Measurements from ENCODE around the gene TRAPPC3.

TRAPPC3 gene

DNA sequence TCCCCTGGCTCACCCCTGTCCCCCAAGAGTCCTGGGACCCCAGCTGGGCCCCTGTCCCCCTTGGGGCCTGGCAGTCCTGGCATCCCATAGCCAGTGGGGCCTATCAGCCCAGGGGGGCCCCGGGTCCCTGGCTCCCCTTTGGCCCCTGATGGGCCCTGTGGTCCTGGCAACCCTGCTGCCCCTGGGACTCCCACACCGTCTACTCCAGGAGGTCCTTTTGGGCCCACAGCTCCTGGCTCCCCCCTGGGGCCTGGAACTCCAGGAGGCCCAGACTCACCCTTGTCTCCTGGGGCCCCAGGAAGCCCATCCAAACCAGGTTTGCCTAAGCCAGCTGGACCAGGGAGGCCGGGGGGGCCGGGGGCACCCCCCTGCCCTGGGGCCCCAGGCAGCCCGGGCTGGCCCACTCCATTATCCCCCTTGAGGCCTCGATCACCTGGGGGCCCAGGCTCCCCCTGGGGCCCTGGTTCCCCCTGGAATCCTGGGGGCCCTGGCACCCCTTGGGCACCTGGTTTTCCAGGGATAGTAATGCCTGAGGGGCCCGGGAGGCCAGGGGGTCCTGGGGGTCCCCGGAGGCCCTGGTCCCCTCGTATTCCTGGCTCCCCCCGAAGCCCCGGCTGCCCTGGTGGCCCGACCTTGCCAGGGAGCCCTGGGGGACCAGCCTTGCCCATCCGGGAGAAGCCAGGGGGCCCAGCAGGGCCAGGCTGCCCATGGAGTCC, 50.5 kb downstream of the TRAPPC3 start:
- Mint-ChIP-seq H3K27ac (no peak overlapping the region), H3K4me3 (no peak overlapping the region), H3K36me3 (ENCODE audit: low read depth) (peaks cover 2% of the 10 kb centered on the region), H3K27me3 (ENCODE audit: low read depth) (no peaks in the 10 kb centered on the region), H3K4me1 (ENCODE audit: low read depth) (no peaks in the 10 kb centered on the region), H3K9me3 (no peaks in the 10 kb centered on the region)
- no peak for DNase-seq (ENCODE audit: low spot score)

- no peaks in the 10 kb centered on the region for H3K4me1 Mint-ChIP-seq (ENCODE audit: low read depth)
- H3K36me3 Mint-ChIP-seq (ENCODE audit: low read depth), result peaks cover 9% of the 10 kb centered on the region
- H3K27ac Mint-ChIP-seq, result no peak overlapping the region
- DNase-seq (ENCODE audit: low spot score), result no peak
- no peaks in the 10 kb centered on the region for H3K9me3 Mint-ChIP-seq
- no peaks in the 10 kb centered on the region for H3K27me3 Mint-ChIP-seq (ENCODE audit: low read depth)
- H3K4me3 Mint-ChIP-seq, result no peak overlapping the region
These were observed 51.3 kb downstream of the TRAPPC3 start for GRCh38 chr1:36097693-36098585.

GRCh38 chr1:36096500-36097432, 52.5 kb downstream of the TRAPPC3 start:
- H3K9me3 Mint-ChIP-seq, result no peaks in the 10 kb centered on the region
- H3K4me1 Mint-ChIP-seq (ENCODE audit: low read depth), result no peaks in the 10 kb centered on the region
- peaks cover 19% of the 10 kb centered on the region for H3K36me3 Mint-ChIP-seq (ENCODE audit: low read depth)
- DNase-seq (ENCODE audit: low spot score), result no peak
- H3K27ac Mint-ChIP-seq, result no peak overlapping the region
- H3K27me3 Mint-ChIP-seq (ENCODE audit: low read depth), result no peaks in the 10 kb centered on the region
- H3K4me3 Mint-ChIP-seq, result no peak overlapping the region

DNA sequence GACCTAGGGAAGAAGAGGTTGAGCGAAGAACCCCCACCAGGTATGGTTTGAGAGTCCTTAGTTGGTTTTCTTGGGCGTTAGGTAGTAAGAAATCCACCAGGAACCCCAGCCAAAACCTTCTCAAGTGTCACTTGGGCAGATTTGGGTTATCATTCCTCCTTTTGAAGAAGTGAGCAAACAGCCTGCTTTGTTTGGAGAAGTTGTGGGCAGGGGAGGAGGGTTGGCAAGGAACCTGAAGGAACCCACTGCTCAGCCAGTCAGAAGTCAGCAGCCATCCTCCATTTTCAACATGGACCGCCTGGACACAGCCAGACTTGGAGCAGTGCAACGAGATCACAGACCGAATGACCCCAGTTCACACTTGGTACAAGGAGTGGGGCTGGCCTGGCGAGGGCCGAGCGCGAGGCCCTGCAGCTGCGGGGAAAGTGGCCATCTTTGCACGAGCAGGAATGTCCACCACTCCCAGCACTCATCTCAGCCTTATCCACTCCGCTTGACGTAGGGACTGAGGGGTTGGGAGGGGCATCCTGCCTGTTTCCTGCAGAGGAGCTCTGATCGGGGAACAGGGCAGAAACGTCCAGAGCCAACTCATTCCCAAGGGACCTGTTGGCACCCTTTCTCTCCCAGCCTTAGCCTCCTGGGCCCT, 53.4 kb downstream of the TRAPPC3 start:
- H3K4me1 Mint-ChIP-seq (ENCODE audit: low read depth), result peaks cover 2% of the 10 kb centered on the region
- H3K27ac Mint-ChIP-seq, result no peak overlapping the region
- no peak for DNase-seq (ENCODE audit: low spot score)

DNA sequence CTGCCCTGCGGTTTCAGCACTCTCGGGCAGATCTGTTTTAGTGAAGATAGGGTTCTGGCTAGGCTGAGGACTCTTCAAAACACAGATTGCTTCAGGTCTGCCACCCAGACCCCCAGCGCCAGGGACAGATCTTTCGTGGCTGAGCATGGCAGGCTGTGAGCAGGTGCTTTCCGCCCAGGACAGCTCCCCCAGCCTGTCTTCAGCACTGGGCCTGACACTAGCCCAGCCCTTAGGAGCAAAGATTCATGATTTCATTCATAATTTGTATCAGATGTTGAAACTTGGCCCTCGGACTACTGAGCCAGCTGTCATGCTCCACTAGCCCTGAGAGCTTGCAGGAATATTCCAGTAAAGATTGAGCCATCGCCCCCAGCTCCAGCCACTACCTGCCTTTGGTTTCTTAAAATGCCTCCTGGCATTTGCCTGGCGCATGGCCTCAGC, 54.6 kb downstream of the TRAPPC3 start:
- Mint-ChIP-seq H3K27me3 (ENCODE audit: low read depth) (no peaks in the 10 kb centered on the region), H3K9me3 (no peaks in the 10 kb centered on the region), H3K4me1 (ENCODE audit: low read depth) (peaks cover 8% of the 10 kb centered on the region), H3K27ac (no peak overlapping the region), H3K36me3 (ENCODE audit: low read depth) (peaks cover 26% of the 10 kb centered on the region), H3K4me3 (no peak overlapping the region)
- DNase-seq (ENCODE audit: low spot score), result no peak

More for the DNA sequence above, 53.4 kb downstream of the TRAPPC3 start:
- no peak overlapping the region for H3K4me3 Mint-ChIP-seq
- no peaks in the 10 kb centered on the region for H3K9me3 Mint-ChIP-seq
- H3K27me3 Mint-ChIP-seq (ENCODE audit: low read depth), result no peaks in the 10 kb centered on the region
- peaks cover 24% of the 10 kb centered on the region for H3K36me3 Mint-ChIP-seq (ENCODE audit: low read depth)

- H3K4me1 Mint-ChIP-seq (ENCODE audit: low read depth), result peaks cover 12% of the 10 kb centered on the region
- no peak for DNase-seq (ENCODE audit: low spot score)
- no peak overlapping the region for H3K4me3 Mint-ChIP-seq
- peaks cover 29% of the 10 kb centered on the region for H3K36me3 Mint-ChIP-seq (ENCODE audit: low read depth)
- no peaks in the 10 kb centered on the region for H3K27me3 Mint-ChIP-seq (ENCODE audit: low read depth)
- H3K27ac Mint-ChIP-seq, result no peak overlapping the region
- no peaks in the 10 kb centered on the region for H3K9me3 Mint-ChIP-seq
These were observed 55.4 kb downstream of the TRAPPC3 start for GRCh38 chr1:36093929-36094328.

DNA sequence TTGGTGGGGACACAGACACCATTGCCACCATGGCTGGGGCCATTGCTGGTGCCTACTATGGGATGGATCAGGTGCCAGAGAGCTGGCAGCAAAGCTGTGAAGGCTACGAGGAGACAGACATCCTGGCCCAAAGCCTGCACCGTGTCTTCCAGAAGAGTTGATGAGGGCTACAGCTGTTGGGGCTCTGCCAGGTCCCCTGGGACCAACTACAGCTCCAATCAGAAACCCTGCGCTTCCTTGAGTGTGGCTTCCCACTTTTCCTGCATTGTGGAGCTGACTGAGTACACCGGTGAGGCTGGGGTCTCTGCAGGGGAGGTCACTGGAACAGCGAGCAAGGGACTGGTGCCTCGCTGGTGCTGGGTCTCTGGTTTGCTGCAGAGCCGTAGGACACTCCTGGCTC, 56.1 kb downstream of the TRAPPC3 start:
- no peak overlapping the region for H3K4me3 Mint-ChIP-seq
- peaks cover 29% of the 10 kb centered on the region for H3K36me3 Mint-ChIP-seq (ENCODE audit: low read depth)
- no peak for DNase-seq (ENCODE audit: low spot score)
- H3K27ac Mint-ChIP-seq, result no peak overlapping the region
- H3K27me3 Mint-ChIP-seq (ENCODE audit: low read depth), result no peaks in the 10 kb centered on the region
- no peaks in the 10 kb centered on the region for H3K9me3 Mint-ChIP-seq
- peaks cover 12% of the 10 kb centered on the region for H3K4me1 Mint-ChIP-seq (ENCODE audit: low read depth)

DNA sequence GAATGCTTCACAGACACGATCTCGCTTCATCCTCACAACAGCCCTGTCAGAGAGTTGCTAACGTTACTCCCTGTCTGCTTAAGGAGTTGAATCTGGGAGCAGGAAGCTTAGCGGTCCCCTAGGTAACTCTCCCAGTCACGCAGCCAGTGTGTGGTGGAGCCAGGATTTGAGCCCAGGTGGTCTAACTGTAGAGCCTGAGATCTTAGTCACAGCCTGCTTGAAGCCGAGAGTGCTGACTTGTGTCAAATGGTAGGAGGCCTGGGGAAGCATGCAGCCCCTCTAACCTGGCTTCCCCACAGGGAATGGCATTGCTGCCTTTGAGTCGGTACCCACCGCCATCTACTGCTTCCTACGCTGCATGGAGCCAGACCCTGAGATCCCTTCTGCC, 56.5 kb downstream of the TRAPPC3 start:
- no peaks in the 10 kb centered on the region for H3K9me3 Mint-ChIP-seq
- no peak for DNase-seq (ENCODE audit: low spot score)
- peaks cover 12% of the 10 kb centered on the region for H3K4me1 Mint-ChIP-seq (ENCODE audit: low read depth)
- H3K4me3 Mint-ChIP-seq, result no peak overlapping the region
- H3K27me3 Mint-ChIP-seq (ENCODE audit: low read depth), result no peaks in the 10 kb centered on the region
- H3K36me3 Mint-ChIP-seq (ENCODE audit: low read depth), result peaks cover 29% of the 10 kb centered on the region
- no peak overlapping the region for H3K27ac Mint-ChIP-seq

GRCh38 chr1:36092166-36092797, 57.0 kb downstream of the TRAPPC3 start:
- Mint-ChIP-seq H3K27me3 (ENCODE audit: low read depth) (no peaks in the 10 kb centered on the region), H3K27ac (no peak overlapping the region), H3K9me3 (no peaks in the 10 kb centered on the region), H3K4me3 (no peak overlapping the region), H3K4me1 (ENCODE audit: low read depth) (peaks cover 12% of the 10 kb centered on the region), H3K36me3 (ENCODE audit: low read depth) (peaks cover 29% of the 10 kb centered on the region)
- DNase-seq (ENCODE audit: low spot score), result no peak

DNA sequence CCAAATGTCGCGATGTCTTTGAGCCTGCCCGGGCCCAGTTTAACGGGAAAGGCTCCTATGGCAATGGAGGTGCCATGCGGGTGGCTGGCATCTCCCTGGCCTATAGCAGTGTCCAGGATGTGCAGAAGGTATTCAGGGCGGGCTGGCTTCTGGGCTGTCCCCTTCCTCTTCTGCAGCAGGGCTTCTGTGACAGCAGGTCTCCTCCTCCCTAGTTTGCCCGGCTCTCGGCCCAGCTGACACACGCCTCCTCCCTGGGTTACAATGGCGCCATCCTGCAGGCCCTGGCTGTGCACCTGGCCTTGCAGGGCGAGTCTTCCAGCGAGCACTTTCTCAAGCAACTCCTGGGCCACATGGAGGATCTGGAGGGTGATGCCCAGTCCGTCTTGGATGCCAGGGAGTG, 57.6 kb downstream of the TRAPPC3 start:
- no peaks in the 10 kb centered on the region for H3K9me3 Mint-ChIP-seq
- no peak for DNase-seq (ENCODE audit: low spot score)
- no peak overlapping the region for H3K4me3 Mint-ChIP-seq
- H3K36me3 Mint-ChIP-seq (ENCODE audit: low read depth), result peaks cover 29% of the 10 kb centered on the region
- H3K27ac Mint-ChIP-seq, result no peak overlapping the region
- H3K27me3 Mint-ChIP-seq (ENCODE audit: low read depth), result no peaks in the 10 kb centered on the region
- peaks cover 12% of the 10 kb centered on the region for H3K4me1 Mint-ChIP-seq (ENCODE audit: low read depth)

- H3K4me3 Mint-ChIP-seq, result no peak overlapping the region
- no peak for DNase-seq (ENCODE audit: low spot score)
- no peak overlapping the region for H3K27ac Mint-ChIP-seq
- peaks cover 12% of the 10 kb centered on the region for H3K4me1 Mint-ChIP-seq (ENCODE audit: low read depth)
- peaks cover 29% of the 10 kb centered on the region for H3K36me3 Mint-ChIP-seq (ENCODE audit: low read depth)
- no peaks in the 10 kb centered on the region for H3K27me3 Mint-ChIP-seq (ENCODE audit: low read depth)
- no peaks in the 10 kb centered on the region for H3K9me3 Mint-ChIP-seq
These were observed 58.1 kb downstream of the TRAPPC3 start for GRCh38 chr1:36091141-36091540.

DNA sequence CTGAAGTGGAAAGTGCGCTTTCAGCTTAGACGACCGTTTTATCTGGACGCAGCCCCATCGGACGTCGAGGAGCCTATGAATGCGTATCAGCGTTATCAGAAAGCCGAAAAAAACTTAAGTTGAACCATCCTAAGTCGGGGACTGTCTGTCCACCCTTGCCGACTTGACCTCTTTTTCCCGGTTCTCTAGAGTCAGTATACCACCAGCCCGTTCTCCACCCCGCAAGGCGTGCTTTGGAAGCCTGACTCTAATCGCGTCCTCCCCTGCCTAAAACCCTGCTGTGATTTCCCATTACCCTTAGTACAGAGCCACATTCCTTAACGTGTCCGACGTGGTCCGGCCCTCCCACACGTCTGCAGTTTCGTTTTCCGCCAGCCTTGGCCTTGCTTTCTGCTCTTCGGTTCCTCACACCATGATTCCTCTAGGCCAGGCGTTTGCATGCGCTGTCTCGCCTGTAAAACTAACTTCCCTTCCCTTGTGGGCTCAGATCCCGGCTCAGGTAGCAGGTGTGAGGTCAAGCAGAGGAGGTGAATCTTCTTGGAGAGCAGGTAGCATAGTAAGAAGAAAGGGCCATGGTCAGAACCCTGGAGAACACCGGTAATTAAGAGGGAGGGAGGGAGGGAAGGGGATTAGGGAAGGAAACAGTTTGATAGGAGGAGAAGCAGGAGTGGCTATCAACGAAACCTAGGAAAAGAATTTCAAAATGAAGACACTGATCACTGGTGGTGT, 59.7 kb downstream of the TRAPPC3 start:
- peaks cover 29% of the 10 kb centered on the region for H3K36me3 Mint-ChIP-seq (ENCODE audit: low read depth)

More for the DNA sequence above, 59.7 kb downstream of the TRAPPC3 start:
- Mint-ChIP-seq H3K4me3 (peak overlapping the region; percentile 94), H3K27ac (peak overlapping the region; percentile 90), H3K27me3 (ENCODE audit: low read depth) (peaks cover 4% of the 10 kb centered on the region), H3K9me3 (no peaks in the 10 kb centered on the region), H3K4me1 (ENCODE audit: low read depth) (peaks cover 12% of the 10 kb centered on the region)
- DNase-seq (ENCODE audit: low spot score), result no peak

Measured in T-helper 2 cell treated with Interferon-gamma antibody and Interleukin-4, amounts not matched to agents 5 μg/mL and 100 μg/mL, for 36 hours (primary cell).